ENCODE measurements around the gene HCRTR1.

The HCRTR1 gene

GRCh38 chr1:31651766-31652165 lies 34.3 kb downstream of the HCRTR1 start:
- DNase-seq, result no peak

- no peak for DNase-seq
These were observed 35.5 kb downstream of the HCRTR1 start for GRCh38 chr1:31652891-31653499.

- DNase-seq, result no peak
These were observed 36.4 kb downstream of the HCRTR1 start for GRCh38 chr1:31653717-31654473.

- no peak for DNase-seq
These were observed 36.9 kb downstream of the HCRTR1 start for GRCh38 chr1:31654474-31654776.

- no peak for DNase-seq
These were observed 37.6 kb downstream of the HCRTR1 start for GRCh38 chr1:31655104-31655503.

GRCh38 chr1:31655756-31656155 lies 38.3 kb downstream of the HCRTR1 start:
- DNase-seq, result no peak

- no peak for DNase-seq
These were observed 39.7 kb downstream of the HCRTR1 start for GRCh38 chr1:31657020-31657804.

- DNase-seq, result no peak
These were observed 40.6 kb downstream of the HCRTR1 start for GRCh38 chr1:31657972-31658510.

- peak; percentile 49 for DNase-seq
These were observed 41.2 kb downstream of the HCRTR1 start for GRCh38 chr1:31658721-31659120.

- DNase-seq, result no peak
These were observed 42.4 kb downstream of the HCRTR1 start for GRCh38 chr1:31659889-31660288.

- no peak for DNase-seq
These were observed 43.5 kb downstream of the HCRTR1 start for GRCh38 chr1:31660871-31661455.

GRCh38 chr1:31661856-31662255 lies 44.4 kb downstream of the HCRTR1 start:
- DNase-seq, result no peak

- no peak for DNase-seq
These were observed 45.0 kb downstream of the HCRTR1 start for GRCh38 chr1:31662463-31662862.

GRCh38 chr1:31663622-31664452 lies 46.3 kb downstream of the HCRTR1 start:
- peak; percentile 41 for DNase-seq

GRCh38 chr1:31664528-31664927 lies 47.0 kb downstream of the HCRTR1 start:
- no peak for DNase-seq

- DNase-seq, result no peak
These were observed 47.9 kb downstream of the HCRTR1 start for GRCh38 chr1:31665234-31665878.

GRCh38 chr1:31666263-31666963 lies 48.9 kb downstream of the HCRTR1 start:
- peak; percentile 49 for DNase-seq

- DNase-seq, result no peak
These were observed 49.7 kb downstream of the HCRTR1 start for GRCh38 chr1:31667065-31667785.

GRCh38 chr1:31668303-31668883 lies 50.9 kb downstream of the HCRTR1 start:
- no peak for DNase-seq

GRCh38 chr1:31669433-31669785 lies 51.9 kb downstream of the HCRTR1 start:
- no peak for DNase-seq

Measured in fibroblast of upper back skin (primary cell).